Left ventricle myocardium superior (tissue), 1 donor: ENCODE data around the gene SAMD13. TPM values are rescaled to one million over a fixed set of nuclear protein-coding genes. Genes with fewer than 3 reads are reported as not detected.
A peak's percentile ranks its signal among the peaks of the same experiment; 100 is the strongest.
"Not testable (repeated sequence)": the region's sequence is repeated elsewhere in the genome, so short reads cannot be mapped to it uniquely, and the experiment has no call there.

Source experiments
- ATAC-seq: fragments of 200-7000 bp; cut with Tn5 transposase; one replicate; pipeline ENCODE4 v1.9.1; 2020; ENCODE audit warnings: mild to moderate bottlenecking, moderate library complexity
- DNase-seq: peaks from one replicate; pipeline ENCODE4 v3.0.0-alpha.2; 2020
- intact Hi-C: fragments of 100-400 bp; cut with micrococcal nuclease; formaldehyde crosslinking; loops from one replicate; pipeline ENCODE4 v1.11.0; 2022
- total RNA-seq: library from RNA; stranded (reverse); fragmentation: NEBNext Ultra II Directional; extraction: Animal tissue kit (Norgen Biotek cat#: 25700); gene quantifications from one replicate; pipeline ENCODE4 v1.2.1, GENCODE V29; 2021
- donor health status: DM: no; HTN: yes; CAD: no; lungs with severe emphysema.

Gene SAMD13
- total RNA-seq, 1 donor from 2014 or later = 1.7 TPM

- ATAC-seq (no peak), DNase-seq (no peak)
- intact Hi-C loops = no loop called here
Measured at GRCh38 chr1:84280912-84281311, 20.6 kb upstream of the SAMD13 start.

- intact Hi-C loops = no loop called here
- DNase-seq (no peak), ATAC-seq (no peak)
Measured at GRCh38 chr1:84282780-84283333, 18.7 kb upstream of the SAMD13 start.

GRCh38 chr1:84283381-84283780 is 18.1 kb upstream of the SAMD13 start:
- DNase-seq (no peak), ATAC-seq (no peak)
- intact Hi-C loops = no loop called here

- no peak for DNase-seq
- intact Hi-C loops = no loop called here
- ATAC-seq = no peak
Measured at GRCh38 chr1:84286071-84286470, 15.4 kb upstream of the SAMD13 start.

- DNase-seq, intact Hi-C loops, ATAC-seq: not testable (repeated sequence)
Measured at GRCh38 chr1:84287389-84287788, 14.1 kb upstream of the SAMD13 start.

GRCh38 chr1:84289169-84289785 is 12.2 kb upstream of the SAMD13 start:
- DNase-seq (no peak), ATAC-seq (no peak)
- intact Hi-C loops = no loop called here

GRCh38 chr1:84291882-84292655 is 9.4 kb upstream of the SAMD13 start:
- intact Hi-C loops = no loop called here
- ATAC-seq (no peak), DNase-seq (no peak)

- no peak for ATAC-seq
- DNase-seq = no peak
- intact Hi-C loops = no loop called here
Measured at GRCh38 chr1:84293766-84294165, 7.7 kb upstream of the SAMD13 start.

- intact Hi-C loops = no loop called here
- no peak for DNase-seq
- ATAC-seq = no peak
Measured at GRCh38 chr1:84294751-84295150, 6.8 kb upstream of the SAMD13 start.

GRCh38 chr1:84297546-84298244 is 3.8 kb upstream of the SAMD13 start:
- no peak for DNase-seq
- no peak for ATAC-seq
- intact Hi-C loops = no loop called here

GRCh38 chr1:84298328-84298683 is 3.2 kb upstream of the SAMD13 start:
- peak; percentile 81 for DNase-seq
- ATAC-seq = peak; percentile 94
- intact Hi-C loops = no loop called here

- DNase-seq (peak; percentile 58), ATAC-seq (peak; percentile 72)
- intact Hi-C loops = no loop called here
Measured at GRCh38 chr1:84298684-84299535, 2.6 kb upstream of the SAMD13 start.

- no peak for ATAC-seq
- no peak for DNase-seq
- intact Hi-C loops = no loop called here
Measured at GRCh38 chr1:84299536-84300170, 1.9 kb upstream of the SAMD13 start.

GRCh38 chr1:84300501-84300900 is 1.0 kb upstream of the SAMD13 start:
- no peak for DNase-seq
- no peak for ATAC-seq
- intact Hi-C loops = no loop called here

GRCh38 chr1:84301785-84302385 is 377 bp downstream of the SAMD13 start:
- intact Hi-C loops = no loop called here
- DNase-seq (no peak), ATAC-seq (no peak)

GRCh38 chr1:84303314-84303830 is 1.9 kb downstream of the SAMD13 start:
- no peak for ATAC-seq
- intact Hi-C loops = no loop called here
- DNase-seq = no peak

GRCh38 chr1:84307398-84307797 is 5.9 kb downstream of the SAMD13 start:
- intact Hi-C loops = no loop called here
- DNase-seq = no peak
- ATAC-seq = no peak

- ATAC-seq = no peak
- DNase-seq = no peak
- intact Hi-C loops = no loop called here
Measured at GRCh38 chr1:84311296-84311695, 9.8 kb downstream of the SAMD13 start.
